ENCODE measurements around the gene HEBP2. TPM values are rescaled to one million over a fixed set of nuclear protein-coding genes. Genes with fewer than 3 reads are reported as not detected.

Gene HEBP2
- polyA plus RNA-seq, 2 of the 4 experiments (the other 2 are of a cell fraction): 18.0 to 22.1 TPM

- no peak for TF ChIP-seq FOXS1 (CRISPR knock-in tag; IDR thresholded peaks at IDR 0.05)
- TF ChIP-seq ZC3H11A (IDR thresholded peaks at IDR 0.05): no peak
- no peak for TF ChIP-seq NPAS2 (CRISPR knock-in tag; IDR thresholded peaks at IDR 0.05; ENCODE audit: borderline replicate concordance)
- no peak for TF ChIP-seq POLR2AphosphoS2 (conservative IDR thresholded peaks at IDR 0.05; ENCODE audit: low read length)
- TF ChIP-seq CHD2 (IDR thresholded peaks at IDR 0.05; ENCODE audit: low read length, partially characterized antibody): no peak
- TF ChIP-seq HEYL (CRISPR knock-in tag; IDR thresholded peaks at IDR 0.05): no peak
- TF ChIP-seq RARB (CRISPR knock-in tag; IDR thresholded peaks at IDR 0.05): no peak
- TF ChIP-seq SREBF2 (IDR thresholded peaks at IDR 0.05): no peak
- TF ChIP-seq CBX2 (IDR thresholded peaks at IDR 0.05; ENCODE audit: borderline replicate concordance, low read depth): no peak
- Histone ChIP-seq H3K27ac (peak overlapping the region in 1 of 2 experiments; percentile 58; a peak in 2 of 6 replicates), H3K4me3 (no peak overlapping the region), H3K9me3 (no peaks in the 10 kb centered on the region; the same call in 2 of the 3 replicates), H3K4me2 (peak overlapping the region; percentile 72), H3K4me1 (peaks cover 22% of the 10 kb centered on the region)
- DNase-seq (ENCODE audit: low read depth in 1 of 2, low spot score in 1 of 2): no peak
- CTCF ChIA-PET: interaction anchor here (0.7 kb wide), 1 partner anchor 260 kb away, joined by 3 read pairs; no protein-coding TSS in a partner anchor
- WGBS (ENCODE audit: missing lambda C conversion rate): 79% methylated on average over 9 of the region's 9 CpGs
- FAIRE-seq: no peak
- POLR2A ChIA-PET: no interaction called here
- 0 out of 6 replicates have a peak, but pooled peaks of 1 of the 2 experiments have one; percentile 23 for ATAC-seq
Observed at GRCh38 chr6:138370631-138371451, 33.2 kb upstream of the HEBP2 start.

DNA sequence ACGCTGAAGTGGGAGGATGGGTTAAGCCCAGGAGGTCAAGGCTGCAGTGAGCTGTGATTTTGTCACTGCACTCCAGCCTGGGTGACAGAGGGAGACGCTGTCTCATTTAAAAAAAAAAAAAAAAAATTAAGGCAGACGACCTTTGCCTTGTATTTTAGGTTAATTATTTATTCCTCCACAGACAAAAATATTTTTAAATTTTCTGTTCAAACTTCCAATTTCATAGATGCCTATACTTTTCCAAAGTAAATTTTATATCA, 32.6 kb upstream of the HEBP2 start:
- no peak for TF ChIP-seq REST (IDR thresholded peaks at IDR 0.05)
- no peak for TF ChIP-seq CEBPB (IDR thresholded peaks at IDR 0.05)
- TF ChIP-seq, protein P1, sequence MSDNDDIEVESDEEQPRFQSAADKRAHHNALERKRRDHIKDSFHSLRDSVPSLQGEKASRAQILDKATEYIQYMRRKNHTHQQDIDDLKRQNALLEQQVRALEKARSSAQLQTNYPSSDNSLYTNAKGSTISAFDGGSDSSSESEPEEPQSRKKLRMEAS (IDR thresholded peaks at IDR 0.05): no peak
- no peak for TF ChIP-seq HOXA7 (CRISPR knock-in tag; IDR thresholded peaks at IDR 0.05)
- WGBS (ENCODE audit: missing lambda C conversion rate): 43% methylated on average over 3 of the region's 3 CpGs
- FAIRE-seq (no peak), ATAC-seq (no peak), DNase-seq (ENCODE audit: low read depth in 1 of 2, low spot score in 1 of 2) (no peak)
- ChIA-PET CTCF (interaction anchor here (0.7 to 1.8 kb wide), 3 partner anchors 32 to 259 kb away, joined by 3 to 4 read pairs (median 3); partner anchors contain the start of gene HEBP2), POLR2A (no interaction called here)
- no peaks in the 10 kb centered on the region; the same call in 2 of the 3 replicates for H3K9me3 ChIP-seq
- no peak overlapping the region for H3K4me3 ChIP-seq
- peaks cover 22% of the 10 kb centered on the region for H3K4me1 ChIP-seq
- peak overlapping the region in 1 of 2 experiments; percentile 58; a peak in 2 of 6 replicates for H3K27ac ChIP-seq
- peak overlapping the region; percentile 72 for H3K4me2 ChIP-seq

- DNase-seq (ENCODE audit: low read depth in 1 of 2, low spot score in 1 of 2) (peak; percentile 7 to 29), ATAC-seq (peak in 1 of 2 experiments; percentile 47; a peak in 2 of 6 replicates), FAIRE-seq (no peak)
- 17% methylated on average over 3 of the region's 3 CpGs for WGBS (ENCODE audit: missing lambda C conversion rate)
- Histone ChIP-seq H3K27ac (no peak overlapping the region), H3K4me3 (no peak overlapping the region), H3K9me3 (no peaks in the 10 kb centered on the region; the same call in 2 of the 3 replicates), H3K4me2 (peak overlapping the region; percentile 72), H3K4me1 (peaks cover 22% of the 10 kb centered on the region)
- TF ChIP-seq SREBF2 (IDR thresholded peaks at IDR 0.05) (no peak), PHF8 (IDR thresholded peaks at IDR 0.05; ENCODE audit: borderline replicate concordance, low read depth) (no peak), FOXS1 (CRISPR knock-in tag; IDR thresholded peaks at IDR 0.05) (no peak), ZNF302 (CRISPR knock-in tag; IDR thresholded peaks at IDR 0.05) (no peak), ZC3H11A (IDR thresholded peaks at IDR 0.05) (no peak)
- ChIA-PET POLR2A (no interaction called here), CTCF (interaction anchor here (0.6 to 1.8 kb wide), 3 partner anchors 32 to 182 kb away, joined by 3 to 4 read pairs (median 3); partner anchors contain the start of gene HEBP2)
Observed at GRCh38 chr6:138371720-138372119, 32.3 kb upstream of the HEBP2 start.
